IgD-negative memory B cell (primary cell): ENCODE data around the gene PRMT7. TPM values are rescaled to one million over a fixed set of nuclear protein-coding genes. Genes with fewer than 3 reads are reported as not detected.

Experiments
- H3K27ac Mint-ChIP-seq, 3 donors: one replicate each; pipeline ENCODE4 v1.8.0; 2020 to 2022; ENCODE audit warnings: mild to moderate bottlenecking in 3 of 3, mixed read lengths in 3 of 3, moderate library complexity in 1 of 3
- H3K27me3 Mint-ChIP-seq: one replicate; pipeline ENCODE4 v1.8.0; 2021; ENCODE audit warnings: mixed read lengths
- H3K36me3 Mint-ChIP-seq: one replicate; pipeline ENCODE4 v1.8.0; 2020; ENCODE audit warnings: mild to moderate bottlenecking, mixed read lengths
- H3K4me1 Mint-ChIP-seq, 3 donors: one replicate each; pipeline ENCODE4 v1.8.0; 2020 to 2022; ENCODE audit warnings: mixed read lengths in 3 of 3, mild to moderate bottlenecking in 1 of 3
- H3K4me3 Mint-ChIP-seq, 4 donors: one replicate each; pipeline ENCODE4 v1.8.0; 2020 to 2022; ENCODE audit warnings: mild to moderate bottlenecking in 4 of 4, mixed read lengths in 4 of 4, moderate library complexity in 3 of 4
- H3K9me3 Mint-ChIP-seq, 3 donors: one replicate each; pipeline ENCODE4 v1.8.0; 2020 to 2021; ENCODE audit warnings: mixed read lengths in 3 of 3, mild to moderate bottlenecking in 1 of 3
- polyA plus RNA-seq: library from polyadenylated mRNA; unstranded; fragments of 300-500 nt; fragmentation: Illumina TruSeq; gene quantifications from one replicate; pipeline ENCODE4 v1.2.3, GENCODE V29; 2021

Gene PRMT7
- polyA plus RNA-seq, 1 donor from 2014 or later = 22.8 TPM

DNA sequence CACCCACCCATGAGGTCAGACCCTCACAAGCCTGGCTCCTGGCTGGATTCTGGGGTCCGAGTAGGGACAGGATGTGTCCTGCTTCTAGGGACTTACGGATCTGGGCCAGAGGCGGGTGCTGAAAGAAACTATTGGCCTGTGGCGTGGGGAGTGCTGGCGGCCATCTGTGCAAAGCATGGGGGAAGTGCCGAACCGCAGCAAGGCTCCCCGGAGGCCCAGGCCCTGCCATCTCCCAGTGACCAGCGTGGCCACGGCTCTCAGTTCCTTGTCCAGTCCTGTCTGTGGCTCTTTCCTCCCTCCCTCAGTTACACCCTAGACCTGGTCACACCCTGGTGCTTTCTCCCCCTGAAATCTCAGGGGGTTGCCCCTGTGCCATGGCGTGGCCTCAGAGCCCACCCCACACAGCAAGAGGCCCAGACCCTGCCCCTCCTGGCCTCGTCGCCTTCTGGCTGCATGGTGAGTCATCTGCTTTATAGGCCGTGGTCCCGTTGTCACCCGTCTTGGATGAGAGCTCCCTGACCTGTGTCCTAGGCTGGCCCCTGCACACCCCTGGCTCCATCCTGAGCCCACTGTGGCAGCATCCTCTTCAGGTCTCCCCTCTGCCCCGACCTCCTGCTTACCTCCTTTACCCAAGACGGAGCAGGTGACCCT lies 54.5 kb downstream of the PRMT7 start:
- no peaks in the 10 kb centered on the region for H3K9me3 Mint-ChIP-seq
- peak overlapping the region in 2 of 4 donors; percentile 36 to 89 for H3K4me3 Mint-ChIP-seq
- peaks cover 32 to 42% (median 35%) of the 10 kb centered on the region in 3 donors for H3K4me1 Mint-ChIP-seq
- no peaks in the 10 kb centered on the region for H3K36me3 Mint-ChIP-seq
- no peaks in the 10 kb centered on the region for H3K27me3 Mint-ChIP-seq
- no peak overlapping the region for H3K27ac Mint-ChIP-seq

DNA sequence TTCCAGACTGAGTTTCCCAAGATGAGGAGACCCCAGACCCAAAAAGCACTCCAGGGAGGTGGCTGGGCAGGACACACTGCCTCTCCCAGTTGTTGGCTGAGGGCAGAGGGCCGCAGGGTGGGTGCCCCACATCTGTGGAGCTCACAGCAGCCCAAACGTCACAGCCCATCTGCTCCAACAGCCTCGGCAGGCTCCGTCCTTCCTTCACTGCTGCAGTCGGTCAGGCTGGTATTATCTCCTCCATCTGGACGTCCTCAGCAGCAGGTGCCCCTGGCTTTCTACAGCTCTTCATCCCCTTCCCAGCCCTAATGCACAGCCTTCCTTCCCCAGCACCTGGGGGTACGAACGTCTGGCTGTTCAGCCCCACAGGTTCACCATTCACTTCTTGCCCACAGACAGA lies 55.2 kb downstream of the PRMT7 start:
- H3K27ac Mint-ChIP-seq = no peak overlapping the region
- H3K36me3 Mint-ChIP-seq = no peaks in the 10 kb centered on the region
- H3K4me1 Mint-ChIP-seq = peaks cover 36 to 45% (median 39%) of the 10 kb centered on the region in 3 donors
- H3K27me3 Mint-ChIP-seq = no peaks in the 10 kb centered on the region
- H3K9me3 Mint-ChIP-seq = no peaks in the 10 kb centered on the region
- no peak overlapping the region for H3K4me3 Mint-ChIP-seq

DNA sequence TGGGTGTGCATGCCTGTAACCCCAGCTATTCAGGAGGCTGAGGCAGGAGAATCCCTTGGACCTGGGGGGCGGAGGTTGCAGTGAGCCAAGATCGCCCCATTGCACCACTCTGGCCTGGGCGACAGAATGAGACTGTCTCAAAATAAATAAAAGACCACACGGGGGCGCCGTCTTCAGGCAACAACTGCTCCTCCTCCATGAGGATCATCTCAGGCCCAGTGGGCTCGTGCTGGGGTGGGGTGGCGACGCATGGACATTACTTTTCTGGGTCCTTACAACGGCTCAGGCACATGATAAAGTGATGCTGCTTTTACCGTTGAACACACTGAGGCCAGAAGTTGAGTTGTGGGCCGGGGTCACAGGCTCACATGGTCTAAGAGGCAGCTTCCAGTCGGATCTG lies 56.2 kb downstream of the PRMT7 start:
- Mint-ChIP-seq H3K27ac (peak overlapping the region in 1 of 3 donors; percentile 61), H3K4me3 (peak overlapping the region in 2 of 4 donors; percentile 73 to 85), H3K4me1 (peaks cover 36 to 45% (median 39%) of the 10 kb centered on the region in 3 donors), H3K36me3 (no peaks in the 10 kb centered on the region), H3K9me3 (no peaks in the 10 kb centered on the region), H3K27me3 (no peaks in the 10 kb centered on the region)

DNA sequence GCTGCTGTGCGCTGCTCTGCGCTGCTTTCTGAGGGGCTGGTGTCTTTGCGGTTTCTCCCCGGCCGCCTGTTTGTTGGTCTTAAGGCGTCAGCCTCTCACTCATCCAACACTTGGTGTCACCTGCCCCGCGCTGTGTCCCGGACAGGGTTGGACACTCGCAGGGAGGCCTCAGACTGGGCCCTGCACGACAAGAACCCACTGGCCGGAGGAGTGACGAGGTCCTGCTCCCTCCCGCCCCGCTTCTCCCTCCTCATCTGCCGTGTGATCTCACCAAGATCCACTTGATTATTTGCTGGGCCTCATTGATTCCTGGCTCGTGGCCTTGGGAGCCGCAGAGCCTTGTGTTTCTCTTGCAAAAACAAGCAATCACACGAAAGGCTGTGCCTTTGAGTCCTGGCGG lies 56.6 kb downstream of the PRMT7 start:
- peak overlapping the region; percentile 61 to 85 (median 73) for H3K27ac Mint-ChIP-seq
- no peaks in the 10 kb centered on the region for H3K36me3 Mint-ChIP-seq
- peaks cover 36 to 45% (median 39%) of the 10 kb centered on the region in 3 donors for H3K4me1 Mint-ChIP-seq
- no peaks in the 10 kb centered on the region for H3K9me3 Mint-ChIP-seq
- H3K27me3 Mint-ChIP-seq = peaks cover under 1% of the 10 kb centered on the region
- H3K4me3 Mint-ChIP-seq = peak overlapping the region in 1 of 4 donors; percentile 17

DNA sequence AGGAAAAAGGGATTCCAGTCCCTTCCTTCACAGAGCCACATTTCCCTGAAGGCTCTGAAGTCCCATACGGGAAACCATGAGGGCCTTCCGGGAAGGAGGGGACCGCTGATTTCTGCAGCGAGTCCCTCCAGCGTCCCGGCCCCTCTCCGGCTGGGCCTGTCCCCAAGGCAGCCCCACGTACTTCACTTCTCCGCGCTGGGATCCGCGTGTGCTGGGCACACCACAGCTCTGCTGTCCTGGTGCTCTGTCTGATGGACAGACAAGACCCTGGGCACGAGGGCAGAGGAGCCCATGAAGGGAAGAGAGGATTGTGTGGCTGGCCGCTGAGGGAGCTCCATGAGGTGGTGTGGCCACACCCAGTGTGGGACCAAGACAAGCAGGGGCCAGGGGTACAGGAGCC lies 57.1 kb downstream of the PRMT7 start:
- Mint-ChIP-seq H3K4me1 (peaks cover 33 to 45% (median 39%) of the 10 kb centered on the region in 3 donors), H3K4me3 (peak overlapping the region in 1 of 4 donors; percentile 17)

DNA sequence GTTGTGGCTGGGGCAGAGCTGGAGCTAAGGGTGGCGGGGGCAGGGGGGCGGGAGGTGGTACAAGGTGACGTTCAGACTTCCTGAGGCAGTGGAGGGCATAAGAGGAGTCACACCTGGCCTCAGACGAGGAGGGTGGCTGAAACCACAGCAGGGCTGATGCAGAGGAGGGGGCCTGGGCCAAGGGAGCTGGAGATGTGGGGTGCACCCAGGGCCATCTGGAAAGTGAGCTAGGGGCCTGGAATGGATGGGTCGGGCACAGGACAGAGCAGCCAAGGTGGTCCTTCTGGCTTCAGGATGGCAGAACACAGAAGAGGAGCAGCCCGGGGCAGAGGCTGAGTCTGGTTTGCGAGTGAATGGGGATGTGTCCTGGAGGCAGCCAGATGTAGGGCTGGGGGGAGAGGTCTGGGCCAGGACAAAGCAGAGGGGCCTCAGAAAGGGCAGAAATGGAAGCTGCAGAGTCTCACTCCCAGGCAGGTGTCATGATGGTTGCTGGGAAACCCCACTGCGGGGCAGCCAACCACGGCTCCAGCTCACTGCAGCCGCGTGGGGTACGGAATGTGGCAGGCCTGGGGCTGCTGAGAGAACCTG lies 57.6 kb downstream of the PRMT7 start:
- no peaks in the 10 kb centered on the region for H3K9me3 Mint-ChIP-seq

More for the DNA sequence above, 57.1 kb downstream of the PRMT7 start:
- peak overlapping the region; percentile 61 to 85 (median 73) for H3K27ac Mint-ChIP-seq
- no peaks in the 10 kb centered on the region for H3K36me3 Mint-ChIP-seq
- H3K27me3 Mint-ChIP-seq = peaks cover 2% of the 10 kb centered on the region
- H3K9me3 Mint-ChIP-seq = no peaks in the 10 kb centered on the region

DNA sequence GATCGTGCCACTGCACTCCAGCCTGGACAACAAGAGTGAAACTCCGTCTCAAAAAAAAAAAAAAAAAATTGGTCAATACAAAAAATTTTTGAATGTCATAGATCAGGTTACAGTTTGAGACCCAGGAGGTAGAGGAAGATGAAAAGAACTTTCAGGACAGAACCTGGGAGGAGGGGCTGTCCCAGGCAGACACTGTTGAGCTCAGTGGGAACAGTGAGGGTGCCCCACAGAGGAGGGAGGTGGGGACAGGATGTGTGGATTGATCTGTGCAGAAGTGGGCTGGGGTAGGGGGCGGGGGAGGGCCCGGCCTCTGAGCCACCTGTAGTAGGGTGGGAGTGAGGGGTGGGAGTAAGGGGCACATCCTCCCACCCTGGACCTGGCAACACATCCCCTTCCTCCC lies 58.3 kb downstream of the PRMT7 start:
- H3K27ac Mint-ChIP-seq = peak overlapping the region; percentile 65 to 85 (median 74)

More for the DNA sequence above, 57.6 kb downstream of the PRMT7 start:
- H3K27ac Mint-ChIP-seq = peak overlapping the region; percentile 61 to 85 (median 68)
- peaks cover 2% of the 10 kb centered on the region for H3K27me3 Mint-ChIP-seq
- H3K4me1 Mint-ChIP-seq = peaks cover 31 to 45% (median 39%) of the 10 kb centered on the region in 3 donors
- peak overlapping the region; percentile 21 to 89 (median 74) for H3K4me3 Mint-ChIP-seq
- no peaks in the 10 kb centered on the region for H3K36me3 Mint-ChIP-seq

DNA sequence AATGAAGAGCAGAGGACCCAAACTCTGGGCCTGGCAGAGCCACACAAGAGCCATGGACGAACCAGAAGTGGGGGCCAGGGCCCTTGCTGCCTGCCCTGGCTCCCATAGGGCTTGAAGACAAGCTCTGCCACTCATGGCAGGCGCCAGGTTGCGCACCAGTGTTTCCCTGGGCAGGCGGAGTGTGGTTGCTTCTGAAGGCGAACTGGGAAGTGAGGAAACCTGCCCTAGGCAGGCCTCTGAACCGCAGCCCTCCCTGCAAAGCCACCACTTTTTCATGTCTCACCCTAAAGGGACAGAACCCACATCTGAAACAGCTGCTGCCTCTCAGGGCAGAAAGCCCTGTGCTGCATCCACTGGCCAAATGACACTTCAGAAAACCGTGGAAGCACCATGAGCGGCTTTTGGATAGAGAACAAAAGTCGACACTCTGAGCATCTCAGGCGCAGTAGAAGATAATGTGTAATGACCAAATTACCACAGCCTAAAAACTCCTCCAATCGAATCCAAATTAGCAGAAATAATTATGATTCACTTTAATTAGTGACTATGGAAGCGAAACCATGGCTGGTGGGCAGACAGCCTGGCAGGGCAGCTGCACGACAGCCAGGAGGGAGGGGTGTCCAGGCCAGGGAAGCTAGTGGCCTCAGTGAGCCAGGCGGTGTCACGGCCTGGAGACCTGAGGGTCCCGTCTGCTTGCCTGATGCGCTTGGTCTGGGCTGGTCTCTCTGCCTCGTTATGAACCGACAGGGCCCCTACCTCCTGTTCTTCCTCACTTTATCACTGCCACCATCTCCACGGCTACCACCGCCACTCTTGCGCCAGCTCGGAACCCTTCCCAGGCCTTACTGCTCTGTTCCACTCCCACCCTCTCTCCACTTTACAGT lies 59.1 kb downstream of the PRMT7 start:
- Mint-ChIP-seq H3K27me3 (peaks cover 2% of the 10 kb centered on the region), H3K4me1 (peaks cover 31 to 41% (median 37%) of the 10 kb centered on the region in 3 donors), H3K4me3 (peak overlapping the region in 3 of 4 donors; percentile 21 to 82 (median 79))

More for the DNA sequence above, 58.3 kb downstream of the PRMT7 start:
- H3K36me3 Mint-ChIP-seq = no peaks in the 10 kb centered on the region
- H3K4me3 Mint-ChIP-seq = peak overlapping the region in 2 of 4 donors; percentile 21 to 89
- no peaks in the 10 kb centered on the region for H3K9me3 Mint-ChIP-seq
- H3K4me1 Mint-ChIP-seq = peaks cover 31 to 44% (median 39%) of the 10 kb centered on the region in 3 donors
- H3K27me3 Mint-ChIP-seq = peaks cover 2% of the 10 kb centered on the region

DNA sequence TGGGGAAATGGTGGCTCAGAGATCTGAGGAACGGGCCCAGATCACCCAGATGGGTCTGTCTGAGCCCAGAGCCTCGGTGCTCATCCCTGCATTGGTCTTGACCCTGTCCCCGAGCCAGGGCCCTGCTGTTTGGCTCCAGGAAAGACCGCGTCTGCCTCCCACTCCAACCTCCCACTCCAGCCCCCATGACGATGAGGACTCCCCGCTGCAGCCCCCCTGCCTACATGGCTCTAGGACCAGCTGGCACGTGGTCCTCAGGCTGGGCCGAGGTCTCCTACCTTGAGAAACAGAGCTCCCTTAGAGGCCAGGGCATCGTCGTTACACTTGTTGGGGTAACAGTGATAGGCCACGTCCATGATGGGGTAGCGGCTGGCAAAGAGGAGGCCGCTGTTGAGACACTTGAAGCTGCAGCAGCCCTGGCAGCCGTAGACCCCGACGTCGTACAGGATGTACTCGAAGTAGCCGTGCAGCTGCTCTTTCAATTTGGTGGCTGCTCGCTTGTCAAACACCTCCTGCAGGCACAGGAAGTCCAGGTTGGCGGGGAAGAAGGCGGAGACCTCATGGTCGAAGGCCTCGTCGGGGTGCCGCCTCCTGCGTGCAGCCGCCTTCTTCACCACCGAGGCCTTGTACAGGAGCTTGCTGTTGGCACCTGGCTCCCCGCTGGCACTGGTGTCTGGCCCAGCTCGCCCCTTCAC lies 59.9 kb downstream of the PRMT7 start:
- Mint-ChIP-seq H3K9me3 (no peaks in the 10 kb centered on the region), H3K27ac (peak overlapping the region in 1 of 3 donors; percentile 88), H3K4me3 (peak overlapping the region; percentile 21 to 82 (median 64))

More for the DNA sequence above, 59.1 kb downstream of the PRMT7 start:
- Mint-ChIP-seq H3K27ac (peak overlapping the region; percentile 74 to 88 (median 74)), H3K36me3 (no peaks in the 10 kb centered on the region), H3K9me3 (no peaks in the 10 kb centered on the region)

DNA sequence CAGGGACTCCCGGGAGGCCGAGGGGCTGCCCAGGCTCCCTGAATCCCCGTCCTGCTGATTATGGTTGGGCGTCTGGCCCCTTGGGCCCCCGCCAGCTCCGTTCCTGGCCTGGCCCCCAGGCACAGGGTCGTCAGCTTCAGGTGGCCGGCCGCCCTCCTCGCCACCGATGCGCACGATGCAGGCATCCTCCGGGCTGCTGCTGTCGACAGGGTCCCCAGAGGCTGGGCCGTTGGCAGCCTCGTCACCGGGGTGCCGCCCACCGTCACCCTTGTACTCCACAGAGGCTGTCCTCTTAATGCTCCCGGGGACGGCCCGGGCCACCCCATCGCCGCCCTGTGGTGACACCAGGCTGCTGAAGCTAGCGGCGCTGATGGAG lies 60.4 kb downstream of the PRMT7 start:
- no peaks in the 10 kb centered on the region for H3K36me3 Mint-ChIP-seq
- no peak overlapping the region for H3K27ac Mint-ChIP-seq
- peaks cover 2% of the 10 kb centered on the region for H3K27me3 Mint-ChIP-seq
- H3K9me3 Mint-ChIP-seq = no peaks in the 10 kb centered on the region
- peaks cover 26 to 32% (median 27%) of the 10 kb centered on the region in 3 donors for H3K4me1 Mint-ChIP-seq
- no peak overlapping the region for H3K4me3 Mint-ChIP-seq

More for the DNA sequence above, 59.9 kb downstream of the PRMT7 start:
- peaks cover 2% of the 10 kb centered on the region for H3K27me3 Mint-ChIP-seq
- H3K36me3 Mint-ChIP-seq = no peaks in the 10 kb centered on the region
- H3K4me1 Mint-ChIP-seq = peaks cover 27 to 33% (median 29%) of the 10 kb centered on the region in 3 donors

DNA sequence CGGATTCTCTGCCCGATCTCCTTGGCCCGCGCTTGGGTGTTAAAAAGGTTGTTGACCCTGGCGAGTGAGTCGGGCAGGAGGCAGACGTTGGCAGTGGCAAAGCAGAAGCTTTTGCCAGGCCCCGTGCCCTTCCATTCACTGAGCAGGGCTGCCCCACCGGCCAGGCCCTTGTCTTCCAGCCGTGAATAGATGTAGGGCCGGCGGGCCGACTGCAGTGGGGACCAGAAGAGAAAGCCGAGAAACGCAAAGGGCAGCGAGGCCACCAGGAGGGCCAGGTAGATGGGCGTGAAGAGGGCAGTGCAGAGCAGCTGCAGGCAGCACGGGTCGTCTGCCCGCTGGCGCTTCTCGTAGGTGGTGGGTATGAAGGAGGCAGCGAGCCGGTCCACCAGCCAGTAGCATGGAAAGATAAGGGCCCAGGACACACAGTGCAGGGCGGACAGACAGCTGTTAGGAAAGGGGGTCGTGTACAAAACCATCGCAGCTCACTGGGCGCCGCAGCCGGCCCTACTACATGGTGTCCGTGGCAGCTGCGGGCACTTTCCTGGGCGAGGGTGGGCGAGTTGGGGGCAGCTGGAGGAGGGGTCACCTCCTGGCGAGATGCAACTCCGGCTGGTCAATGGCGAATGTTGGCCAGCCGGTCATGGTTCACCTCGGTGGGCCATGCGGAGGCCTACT lies 61.0 kb downstream of the PRMT7 start:
- Mint-ChIP-seq H3K4me3 (no peak overlapping the region), H3K27ac (no peak overlapping the region), H3K27me3 (peaks cover 2% of the 10 kb centered on the region), H3K36me3 (no peaks in the 10 kb centered on the region), H3K9me3 (no peaks in the 10 kb centered on the region), H3K4me1 (peaks cover 26 to 32% (median 26%) of the 10 kb centered on the region in 3 donors)

DNA sequence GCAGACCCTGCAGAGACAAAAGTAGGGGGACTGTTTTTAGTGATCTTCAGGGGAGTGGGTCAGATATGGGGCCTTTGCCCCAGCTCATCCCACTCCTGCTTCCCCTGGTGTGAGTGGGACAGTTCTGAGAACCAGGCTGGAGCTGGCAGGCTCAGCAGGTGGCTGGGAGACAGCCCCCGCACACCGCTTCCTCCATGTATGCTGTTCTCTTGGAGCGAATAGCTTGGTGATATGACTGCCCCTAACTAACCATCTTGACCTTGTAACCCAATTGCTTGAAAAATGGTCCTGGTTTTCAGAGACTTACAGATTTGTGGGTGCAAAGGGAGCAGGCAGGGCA lies 61.5 kb downstream of the PRMT7 start:
- H3K4me1 Mint-ChIP-seq = peaks cover 23 to 28% (median 23%) of the 10 kb centered on the region in 3 donors
- no peak overlapping the region for H3K4me3 Mint-ChIP-seq
- H3K36me3 Mint-ChIP-seq = no peaks in the 10 kb centered on the region
- H3K9me3 Mint-ChIP-seq = no peaks in the 10 kb centered on the region
- H3K27me3 Mint-ChIP-seq = peaks cover 2% of the 10 kb centered on the region
- no peak overlapping the region for H3K27ac Mint-ChIP-seq

DNA sequence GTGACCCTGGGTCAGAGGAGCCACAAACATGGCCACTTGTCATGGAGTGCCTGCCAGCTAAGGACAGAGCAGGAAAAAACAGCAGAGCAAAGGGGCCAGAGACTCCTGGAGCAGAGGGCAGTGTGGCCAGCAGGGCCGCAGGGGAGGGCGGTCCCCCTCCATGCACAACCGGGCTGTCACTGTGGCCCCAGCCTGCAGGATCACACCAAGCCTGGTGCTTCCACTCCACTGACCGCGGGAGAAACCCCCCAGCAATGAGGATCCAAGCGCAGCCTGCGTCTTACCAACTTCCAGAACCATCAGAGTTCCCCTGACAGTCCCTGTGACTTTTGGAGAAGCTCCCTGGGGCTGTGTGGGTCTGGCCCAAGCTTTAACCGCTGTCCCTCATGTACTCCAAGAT lies 62.0 kb downstream of the PRMT7 start:
- H3K4me1 Mint-ChIP-seq = peaks cover 18 to 25% (median 21%) of the 10 kb centered on the region in 3 donors
- no peak overlapping the region for H3K27ac Mint-ChIP-seq
- peaks cover 2% of the 10 kb centered on the region for H3K27me3 Mint-ChIP-seq
- H3K4me3 Mint-ChIP-seq = no peak overlapping the region
- no peaks in the 10 kb centered on the region for H3K36me3 Mint-ChIP-seq
- no peaks in the 10 kb centered on the region for H3K9me3 Mint-ChIP-seq
